CD1c-positive myeloid dendritic cell (primary cell): ENCODE data around the gene GUK1.

Experiments used
- DNase-seq: peaks from one replicate; pipeline ENCODE4 v3.0.0-alpha.2; 2016; ENCODE audit errors: extremely low spot score

Gene GUK1

GRCh38 chr1:228125185-228125584 lies 14.9 kb upstream of the GUK1 start:
- no peak for DNase-seq

GRCh38 chr1:228131766-228132165 lies 8.3 kb upstream of the GUK1 start:
- DNase-seq = no peak

- no peak for DNase-seq
Observed at GRCh38 chr1:228134591-228134990, 5.5 kb upstream of the GUK1 start.

GRCh38 chr1:228136901-228137300 lies 3.2 kb upstream of the GUK1 start:
- DNase-seq = no peak

- DNase-seq = no peak
Observed at GRCh38 chr1:228139406-228139930, 611 bp upstream of the GUK1 start.

GRCh38 chr1:228140724-228141225 lies 696 bp downstream of the GUK1 start:
- DNase-seq = peak; percentile 9

GRCh38 chr1:228141226-228142044 lies 1.4 kb downstream of the GUK1 start:
- DNase-seq = no peak

- DNase-seq = no peak
Observed at GRCh38 chr1:228142155-228142691, 2.1 kb downstream of the GUK1 start.

GRCh38 chr1:228142701-228143136 lies 2.6 kb downstream of the GUK1 start:
- DNase-seq = no peak

GRCh38 chr1:228143480-228144192 lies 3.6 kb downstream of the GUK1 start:
- no peak for DNase-seq

- DNase-seq = no peak
Observed at GRCh38 chr1:228144193-228144992, 4.3 kb downstream of the GUK1 start.

- no peak for DNase-seq
Observed at GRCh38 chr1:228144993-228145343, 4.9 kb downstream of the GUK1 start.

GRCh38 chr1:228145463-228146416 lies 5.7 kb downstream of the GUK1 start:
- no peak for DNase-seq

GRCh38 chr1:228146417-228147150 lies 6.5 kb downstream of the GUK1 start:
- no peak for DNase-seq

- no peak for DNase-seq
Observed at GRCh38 chr1:228147151-228147693, 7.1 kb downstream of the GUK1 start.

GRCh38 chr1:228147768-228148167 lies 7.7 kb downstream of the GUK1 start:
- no peak for DNase-seq

GRCh38 chr1:228148196-228148861 lies 8.2 kb downstream of the GUK1 start:
- no peak for DNase-seq

- no peak for DNase-seq
Observed at GRCh38 chr1:228148935-228149405, 8.9 kb downstream of the GUK1 start.
